GM18951 (cell line): ENCODE measurements around the gene DENND6A.
A peak's percentile ranks its signal among the peaks of the same experiment; 100 is the strongest.

ENCODE experiments used
- POLR2A ChIP-seq: IDR thresholded peaks from 4 replicates; pipeline ENCODE4 v1.6.1; 2011; ENCODE audit warnings: mild to moderate bottlenecking; ENCODE audit not compliant: insufficient read length, insufficient read depth; ENCODE audit errors: extremely low read depth
- in situ Hi-C: fragments of 300-500 bp; cut with MboI; formaldehyde crosslinking; loops from one replicate; pipeline ENCODE4 v1.12.0; 2022; ENCODE audit warnings: low sequenced_read_pairs, mixed read lengths, inconsistent platforms; ENCODE audit not compliant: unreplicated experiment

The DENND6A gene, protein sequence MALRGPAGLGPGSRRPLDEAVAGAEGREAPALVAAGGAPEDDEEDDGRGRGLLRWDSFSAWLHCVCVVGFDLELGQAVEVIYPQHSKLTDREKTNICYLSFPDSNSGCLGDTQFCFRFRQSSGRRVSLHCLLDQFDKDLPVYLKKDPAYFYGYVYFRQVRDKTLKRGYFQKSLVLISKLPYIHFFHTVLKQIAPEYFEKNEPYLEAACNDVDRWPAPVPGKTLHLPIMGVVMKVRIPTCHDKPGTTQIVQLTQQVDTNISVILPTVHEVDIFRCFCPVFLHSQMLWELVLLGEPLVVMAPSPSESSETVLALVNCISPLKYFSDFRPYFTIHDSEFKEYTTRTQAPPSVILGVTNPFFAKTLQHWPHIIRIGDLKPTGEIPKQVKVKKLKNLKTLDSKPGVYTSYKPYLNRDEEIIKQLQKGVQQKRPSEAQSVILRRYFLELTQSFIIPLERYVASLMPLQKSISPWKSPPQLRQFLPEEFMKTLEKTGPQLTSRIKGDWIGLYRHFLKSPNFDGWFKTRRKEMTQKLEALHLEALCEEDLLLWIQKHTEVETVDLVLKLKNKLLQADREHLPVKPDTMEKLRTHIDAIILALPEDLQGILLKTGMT

DNA sequence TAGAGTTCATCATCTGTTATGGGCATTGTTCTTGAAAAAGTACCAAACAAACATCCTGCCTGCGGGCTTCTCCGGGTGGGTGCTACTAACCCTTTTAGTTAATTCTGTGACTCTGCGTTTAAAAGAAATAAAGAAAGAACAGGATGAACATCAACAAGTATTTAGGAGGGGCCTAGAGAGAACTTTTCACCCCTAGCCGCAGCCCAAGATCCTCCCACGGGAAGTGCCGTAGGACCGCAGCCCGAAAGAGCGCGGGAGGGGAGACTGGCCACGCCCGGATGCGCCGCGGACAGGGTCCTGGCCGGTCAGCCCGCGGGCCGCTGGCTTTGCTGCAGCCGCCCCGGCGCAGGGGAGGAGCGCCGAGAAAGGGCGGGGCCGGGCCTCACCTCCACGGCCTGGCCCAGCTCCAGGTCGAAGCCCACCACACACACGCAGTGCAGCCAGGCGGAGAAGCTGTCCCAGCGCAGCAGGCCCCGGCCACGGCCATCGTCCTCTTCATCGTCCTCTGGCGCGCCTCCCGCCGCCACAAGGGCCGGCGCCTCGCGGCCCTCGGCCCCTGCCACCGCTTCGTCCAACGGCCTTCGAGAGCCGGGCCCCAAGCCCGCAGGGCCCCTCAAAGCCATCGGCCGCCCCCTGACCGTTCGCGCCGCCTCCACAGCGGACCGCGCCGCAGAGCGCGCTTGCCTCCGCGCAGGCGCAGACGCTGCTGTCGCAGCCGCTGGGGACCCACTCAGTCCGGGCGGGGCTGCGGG, at the start of gene DENND6A:
Gene DENND6A, minus strand, starts transcription at position 682 of the 752 bp plus-strand sequence. Its CDS starts 59 bp downstream, at position 623.
- in situ Hi-C loops, result no loop called here
- TF ChIP-seq POLR2A, result peak; percentile 96

DNA sequence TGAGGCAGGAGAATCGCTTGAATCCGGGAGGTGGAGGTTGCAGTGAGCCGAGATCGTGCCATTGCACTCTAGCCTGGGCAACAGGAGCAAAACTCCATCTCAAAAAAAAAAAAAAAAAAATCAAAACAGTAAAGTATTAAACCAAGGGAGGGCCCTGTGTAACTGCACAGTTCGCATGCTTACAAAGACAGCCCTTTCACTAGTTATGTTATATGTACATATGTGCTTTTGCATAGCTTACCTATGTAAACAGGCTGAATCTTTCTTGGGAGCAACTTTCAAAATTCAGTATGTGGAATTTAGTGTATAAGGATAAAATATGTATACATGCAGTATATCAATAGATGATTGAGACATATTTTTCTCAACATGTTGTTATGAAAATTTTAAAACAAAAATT, 47.1 kb upstream of the DENND6A start:
- in situ Hi-C loops, result no loop called here
- TF ChIP-seq POLR2A, result no peak

DNA sequence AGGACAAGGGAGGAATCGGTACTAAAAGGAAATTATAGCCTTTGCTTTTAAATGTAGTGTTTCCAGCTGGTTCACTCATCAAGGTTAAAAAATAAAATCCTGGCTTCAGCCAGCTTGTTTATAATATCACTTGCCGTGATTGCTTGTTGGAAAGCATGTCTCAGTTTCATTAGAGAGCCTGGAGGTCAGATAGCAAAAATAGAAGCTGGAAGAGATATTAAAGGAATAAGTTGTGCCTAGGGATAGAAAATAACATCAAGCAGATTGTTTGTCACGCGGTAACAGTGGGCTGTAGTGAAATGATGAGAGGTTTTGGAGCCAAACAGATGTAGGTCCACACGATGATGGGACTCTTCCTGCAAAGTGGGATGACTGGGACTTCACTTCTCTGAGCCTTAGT, 45.5 kb upstream of the DENND6A start:
- in situ Hi-C loops, result no loop called here
- TF ChIP-seq POLR2A, result no peak

DNA sequence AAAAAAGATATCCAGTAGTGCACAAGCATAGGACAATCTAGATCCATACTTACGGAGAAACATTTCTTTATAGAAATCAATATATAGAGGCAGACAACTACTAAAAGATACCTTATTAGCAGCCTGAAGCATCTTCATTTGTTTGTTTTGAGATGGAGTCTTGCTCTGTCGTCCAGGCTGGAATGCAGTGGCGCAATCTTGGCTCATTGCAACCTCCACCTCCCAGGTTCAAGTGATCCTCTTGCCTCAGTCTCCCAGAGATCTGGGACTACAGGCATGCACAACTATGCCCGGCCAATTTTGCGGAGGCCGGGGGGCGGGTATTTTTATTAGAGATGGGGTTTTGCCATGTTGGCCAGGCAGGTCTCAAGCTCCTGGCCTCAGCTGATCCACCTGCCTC, 45.0 kb upstream of the DENND6A start:
- in situ Hi-C loops, result no loop called here
- TF ChIP-seq POLR2A, result no peak

DNA sequence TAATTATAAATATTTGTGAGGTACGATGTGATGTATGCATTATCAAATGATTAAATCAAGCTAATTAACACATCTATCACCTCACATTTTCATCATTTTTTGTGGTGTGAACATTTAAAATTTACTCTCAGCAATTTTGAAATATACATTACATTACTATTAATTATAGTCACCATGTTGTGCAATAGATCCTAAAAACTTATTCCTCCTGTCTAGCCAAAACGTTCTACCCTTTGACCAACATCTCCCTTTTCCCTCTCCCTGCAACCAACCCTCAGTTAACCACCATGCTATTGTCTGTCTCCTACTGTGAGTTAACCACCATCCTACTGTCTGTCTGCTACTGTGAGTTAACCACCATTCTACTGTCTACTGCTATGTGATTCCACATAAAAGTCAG, 42.5 kb upstream of the DENND6A start:
- in situ Hi-C loops, result no loop called here
- no peak for TF ChIP-seq POLR2A

DNA sequence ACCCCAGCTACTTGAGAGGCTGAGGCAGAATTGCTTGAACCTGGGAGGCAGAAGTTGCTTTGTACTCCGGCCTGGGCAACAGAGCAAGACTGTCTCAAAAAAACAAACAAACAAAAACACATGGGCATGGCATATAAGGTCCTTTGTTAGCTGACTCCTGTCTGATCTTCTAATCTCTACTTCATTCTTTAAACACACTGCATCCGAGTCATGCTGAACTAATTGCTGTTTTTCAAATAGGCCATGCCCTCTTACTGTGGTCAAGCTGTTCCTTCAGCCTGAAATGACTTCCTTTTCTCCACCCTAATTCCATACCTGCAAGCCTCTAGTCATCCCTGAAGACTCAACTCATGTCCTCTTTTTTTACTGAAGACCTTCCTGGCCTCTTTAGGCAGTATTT, 40.9 kb upstream of the DENND6A start:
- in situ Hi-C loops, result no loop called here
- no peak for TF ChIP-seq POLR2A

DNA sequence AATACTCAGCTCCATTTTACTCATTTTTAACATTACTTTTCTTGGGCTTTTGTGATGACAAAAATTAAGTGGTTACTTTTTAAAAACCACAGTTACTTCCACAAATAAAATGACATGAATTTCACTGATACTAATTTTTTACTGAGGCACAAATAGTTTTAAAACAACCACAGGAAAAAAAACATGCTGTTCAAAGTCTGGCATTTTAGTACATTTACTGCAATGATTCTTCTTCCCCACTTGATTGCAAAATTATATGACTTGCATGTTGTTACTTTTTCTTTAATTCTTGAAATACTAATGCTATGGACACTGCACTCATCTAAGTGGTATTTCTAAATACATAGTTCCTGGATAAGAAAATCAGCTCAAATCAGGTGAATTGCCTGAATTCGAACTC, 38.4 kb upstream of the DENND6A start:
- in situ Hi-C loops, result no loop called here
- no peak for TF ChIP-seq POLR2A

DNA sequence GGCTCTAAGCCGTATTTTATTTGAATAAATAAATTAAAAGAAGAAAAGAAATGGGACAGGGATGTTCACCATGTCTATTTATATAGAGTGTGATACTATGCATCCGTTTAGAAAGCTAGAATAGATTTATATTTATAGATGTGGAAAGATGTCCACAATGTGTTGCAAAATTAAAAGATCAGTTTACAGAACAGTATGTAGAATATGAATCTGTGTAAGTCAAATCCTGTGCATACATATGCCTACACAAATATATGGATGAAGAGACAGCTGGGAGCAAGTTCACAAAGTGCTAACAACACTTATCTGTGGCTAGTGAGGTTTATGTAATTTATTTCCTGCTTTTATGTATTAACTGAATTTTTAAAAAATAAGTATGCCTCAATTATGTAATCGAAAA, 37.8 kb upstream of the DENND6A start:
- TF ChIP-seq POLR2A, result no peak
- in situ Hi-C loops, result no loop called here

DNA sequence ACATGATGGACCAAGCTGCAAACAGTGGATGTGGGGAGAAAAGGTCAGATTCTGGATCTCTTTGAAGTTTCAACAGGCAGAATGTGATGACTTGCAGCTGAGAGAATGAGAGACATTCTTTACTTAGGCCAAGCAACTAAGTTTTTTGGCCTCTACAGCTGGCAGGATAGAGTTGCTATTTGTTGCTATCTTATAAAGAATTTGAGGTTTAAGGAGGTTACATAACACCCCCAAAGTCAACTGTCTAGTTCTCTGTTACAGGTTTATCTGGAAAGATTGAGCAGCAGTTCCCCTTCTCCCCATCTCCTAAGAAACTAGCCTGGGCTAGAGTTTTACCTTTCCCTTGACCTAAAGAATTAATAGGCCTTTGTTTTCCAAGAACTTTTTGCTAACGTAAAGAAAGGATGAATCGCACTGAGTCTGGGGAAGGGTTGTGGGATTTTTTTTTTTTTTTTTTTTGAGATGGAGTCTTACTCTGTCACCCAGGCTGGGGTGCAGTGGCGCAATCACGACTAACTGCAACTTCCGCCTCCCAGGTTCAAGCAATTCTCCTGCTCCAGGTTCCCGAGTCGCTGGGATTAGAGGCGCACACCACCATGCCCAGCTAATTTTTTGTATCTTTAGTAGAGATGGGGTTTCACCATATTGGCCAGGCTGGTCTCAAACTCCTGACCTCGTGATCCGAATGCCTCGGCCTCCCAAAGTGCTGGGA, 36.6 kb upstream of the DENND6A start:
- in situ Hi-C loops, result no loop called here
- TF ChIP-seq POLR2A, result no peak

DNA sequence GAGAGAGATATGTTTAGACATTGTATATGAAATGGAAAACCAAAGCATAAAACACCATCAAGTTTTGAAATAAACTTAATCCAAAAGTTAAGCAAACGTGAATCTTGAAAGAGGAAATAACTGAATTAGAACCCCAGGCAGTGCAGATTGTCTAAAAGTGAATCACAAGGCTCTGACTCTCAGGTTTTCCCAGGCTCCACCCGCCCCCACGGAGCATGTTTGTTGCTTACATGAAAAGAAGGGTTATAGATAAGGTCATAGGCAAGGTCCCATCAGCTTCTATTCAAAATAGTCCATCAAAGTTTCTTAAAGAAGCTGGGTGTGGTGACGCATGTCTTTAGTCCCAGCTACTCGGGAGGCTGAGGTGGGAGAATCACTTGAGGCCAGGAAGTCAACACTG, 34.2 kb upstream of the DENND6A start:
- in situ Hi-C loops, result no loop called here

DNA sequence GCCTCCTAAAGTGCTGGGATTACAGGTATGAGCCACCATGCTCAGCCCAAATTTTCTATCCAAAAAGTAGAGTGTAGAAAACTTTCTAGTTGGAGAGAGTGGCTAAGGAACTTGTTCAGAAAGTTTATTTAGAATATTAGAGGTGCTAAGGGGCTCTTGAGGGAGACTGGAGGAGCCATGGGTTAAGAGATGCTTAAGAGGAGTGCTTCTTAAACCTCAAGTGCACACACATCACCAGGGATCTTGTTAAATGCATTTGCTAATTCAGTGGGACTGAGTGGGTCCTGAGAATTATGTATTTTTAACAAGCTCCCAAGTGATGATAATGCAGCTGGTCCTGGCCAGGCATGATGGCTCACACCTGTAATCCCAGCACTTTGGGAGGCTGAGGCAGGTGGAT, 33.5 kb upstream of the DENND6A start:
- no peak for TF ChIP-seq POLR2A
- in situ Hi-C loops, result no loop called here

More for the DNA sequence above, 34.2 kb upstream of the DENND6A start:
- TF ChIP-seq POLR2A, result no peak

DNA sequence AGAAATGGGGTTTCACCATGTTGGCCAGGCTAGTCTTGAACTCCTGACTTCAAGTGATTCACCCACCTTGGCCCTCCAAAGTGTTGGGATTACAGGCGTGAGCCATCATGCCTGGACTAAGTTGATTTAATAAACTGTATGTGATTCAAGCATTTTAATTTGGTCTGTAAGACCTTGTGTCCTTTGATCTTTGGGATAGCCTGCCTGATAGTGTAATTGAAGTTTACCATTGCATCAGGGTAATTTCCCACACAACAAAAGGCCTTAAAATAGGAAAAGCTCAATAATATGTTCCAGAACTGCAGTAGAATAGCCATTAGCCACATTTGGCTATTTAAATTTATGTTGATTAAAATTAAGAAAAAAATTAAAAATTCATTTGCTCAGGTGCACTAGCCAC, 25.2 kb upstream of the DENND6A start:
- in situ Hi-C loops, result no loop called here
- no peak for TF ChIP-seq POLR2A
